ENCODE measurements around the gene ASAP2. TPM values are rescaled to one million over a fixed set of nuclear protein-coding genes. Genes with fewer than 3 reads are reported as not detected.
A peak's percentile ranks its signal among the peaks of the same experiment; 100 is the strongest.

ASAP2 gene
- total RNA-seq, 4 donors from 2014 or later: 22.0 to 54.6 (median 30.0) TPM

DNA sequence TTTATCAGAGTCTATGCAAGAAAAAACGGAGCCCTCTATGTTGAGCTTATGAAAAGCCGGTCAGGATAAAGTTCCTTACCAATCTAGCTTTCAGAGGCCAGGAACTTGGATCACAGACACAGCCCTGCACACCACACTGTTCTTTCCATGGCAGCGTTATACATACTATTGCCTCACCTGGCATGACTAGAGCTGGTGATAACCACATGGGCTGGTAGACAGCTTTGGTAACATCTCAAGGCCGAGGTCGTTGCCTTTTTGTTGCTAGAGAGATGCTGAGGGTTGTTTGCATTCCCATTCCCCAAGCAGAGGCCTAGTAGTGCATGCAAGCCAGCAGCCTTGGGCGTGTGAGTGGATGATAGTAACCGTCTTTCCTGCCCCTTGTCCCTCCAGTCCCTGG lies 138.7 kb downstream of the ASAP2 start:
- H3K27ac ChIP-seq: no peak overlapping the region
- WGBS: 96% methylated on average over 7 of the region's 7 CpGs

DNA sequence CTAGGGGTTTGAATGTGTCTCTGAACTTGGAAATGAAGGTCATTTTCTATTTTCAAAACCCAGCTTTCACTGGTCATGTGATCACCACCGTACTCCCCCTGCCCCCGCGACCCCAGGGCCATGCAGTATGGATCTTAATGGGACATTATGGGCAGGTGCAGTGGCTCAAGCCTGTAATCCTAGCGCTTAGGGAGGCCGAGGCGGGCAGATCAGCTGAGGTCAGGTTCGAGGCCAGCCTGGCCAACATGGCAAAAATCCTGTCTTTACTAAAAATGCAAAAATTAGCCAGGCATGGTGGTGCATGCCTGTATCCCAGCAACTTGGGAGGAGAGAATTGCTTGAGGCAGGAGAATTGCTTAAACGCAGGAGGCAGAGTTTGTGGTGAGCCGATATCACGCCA lies 139.4 kb downstream of the ASAP2 start:
- TF ChIP-seq POLR2A (IDR thresholded peaks at IDR 0.05) (no peak), POLR2AphosphoS5 (IDR thresholded peaks at IDR 0.05) (no peak), EP300 (IDR thresholded peaks at IDR 0.05) (no peak)
- TF ChIP-seq, protein P1, sequence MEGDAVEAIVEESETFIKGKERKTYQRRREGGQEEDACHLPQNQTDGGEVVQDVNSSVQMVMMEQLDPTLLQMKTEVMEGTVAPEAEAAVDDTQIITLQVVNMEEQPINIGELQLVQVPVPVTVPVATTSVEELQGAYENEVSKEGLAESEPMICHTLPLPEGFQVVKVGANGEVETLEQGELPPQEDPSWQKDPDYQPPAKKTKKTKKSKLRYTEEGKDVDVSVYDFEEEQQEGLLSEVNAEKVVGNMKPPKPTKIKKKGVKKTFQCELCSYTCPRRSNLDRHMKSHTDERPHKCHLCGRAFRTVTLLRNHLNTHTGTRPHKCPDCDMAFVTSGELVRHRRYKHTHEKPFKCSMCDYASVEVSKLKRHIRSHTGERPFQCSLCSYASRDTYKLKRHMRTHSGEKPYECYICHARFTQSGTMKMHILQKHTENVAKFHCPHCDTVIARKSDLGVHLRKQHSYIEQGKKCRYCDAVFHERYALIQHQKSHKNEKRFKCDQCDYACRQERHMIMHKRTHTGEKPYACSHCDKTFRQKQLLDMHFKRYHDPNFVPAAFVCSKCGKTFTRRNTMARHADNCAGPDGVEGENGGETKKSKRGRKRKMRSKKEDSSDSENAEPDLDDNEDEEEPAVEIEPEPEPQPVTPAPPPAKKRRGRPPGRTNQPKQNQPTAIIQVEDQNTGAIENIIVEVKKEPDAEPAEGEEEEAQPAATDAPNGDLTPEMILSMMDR (IDR thresholded peaks at IDR 0.05): no peak
- no peak overlapping the region for H3K4me3 ChIP-seq
- H3K27ac ChIP-seq: no peak overlapping the region
- DNase-seq (ENCODE audit: low spot score in 2 of 2): no peak
- H3K36me3 ChIP-seq: peaks cover 23% of the 10 kb centered on the region
- H3K27me3 ChIP-seq: no peaks in the 10 kb centered on the region
- peaks cover 8% of the 10 kb centered on the region for H3K4me1 ChIP-seq
- H3K9me3 ChIP-seq: no peaks in the 10 kb centered on the region
- 92% methylated on average over 10 of the region's 10 CpGs for whole genome bisulfite sequencing

More for the DNA sequence above, 138.7 kb downstream of the ASAP2 start:
- no peak for DNase-seq (ENCODE audit: low spot score in 2 of 2)
- Histone ChIP-seq H3K27me3 (no peaks in the 10 kb centered on the region), H3K4me3 (no peak overlapping the region), H3K4me1 (peaks cover 8% of the 10 kb centered on the region), H3K36me3 (peaks cover 23% of the 10 kb centered on the region), H3K9me3 (no peaks in the 10 kb centered on the region)
- TF ChIP-seq POLR2AphosphoS5 (IDR thresholded peaks at IDR 0.05): no peak
- TF ChIP-seq, protein P1 (IDR thresholded peaks at IDR 0.05): no peak
- no peak for TF ChIP-seq EP300 (IDR thresholded peaks at IDR 0.05)
- TF ChIP-seq POLR2A (IDR thresholded peaks at IDR 0.05): no peak

DNA sequence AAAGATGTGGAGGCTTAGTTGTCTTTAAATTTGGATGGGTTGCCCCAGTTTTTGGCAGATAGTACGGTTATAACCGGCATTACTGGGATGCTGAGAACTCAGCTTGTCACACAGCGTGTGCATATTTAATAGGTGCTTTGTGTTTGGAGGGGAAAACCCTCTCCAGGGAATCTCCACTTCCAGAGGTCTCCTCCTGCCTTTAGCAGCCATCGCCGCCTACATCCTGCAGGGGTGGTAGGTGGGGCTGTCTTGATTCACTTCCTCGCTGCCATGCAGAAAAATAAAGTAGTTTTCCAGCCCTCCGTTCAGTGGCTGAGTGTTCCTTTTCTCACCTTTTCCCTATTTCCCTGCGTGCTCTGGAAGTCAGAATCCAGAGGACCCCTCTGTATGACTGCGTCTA lies 140.3 kb downstream of the ASAP2 start:
- 83% methylated on average over 9 of the region's 9 CpGs for WGBS
- DNase-seq (ENCODE audit: low spot score in 2 of 2): no peak
- Histone ChIP-seq H3K27ac (peak overlapping the region; percentile 21), H3K4me3 (no peak overlapping the region), H3K4me1 (peaks cover 8% of the 10 kb centered on the region), H3K9me3 (no peaks in the 10 kb centered on the region), H3K27me3 (no peaks in the 10 kb centered on the region), H3K36me3 (peaks cover 28% of the 10 kb centered on the region)
- no peak for TF ChIP-seq POLR2AphosphoS5 (IDR thresholded peaks at IDR 0.05)
- no peak for TF ChIP-seq EP300 (IDR thresholded peaks at IDR 0.05)
- TF ChIP-seq, protein P1 (IDR thresholded peaks at IDR 0.05): no peak
- no peak for TF ChIP-seq POLR2A (IDR thresholded peaks at IDR 0.05)

DNA sequence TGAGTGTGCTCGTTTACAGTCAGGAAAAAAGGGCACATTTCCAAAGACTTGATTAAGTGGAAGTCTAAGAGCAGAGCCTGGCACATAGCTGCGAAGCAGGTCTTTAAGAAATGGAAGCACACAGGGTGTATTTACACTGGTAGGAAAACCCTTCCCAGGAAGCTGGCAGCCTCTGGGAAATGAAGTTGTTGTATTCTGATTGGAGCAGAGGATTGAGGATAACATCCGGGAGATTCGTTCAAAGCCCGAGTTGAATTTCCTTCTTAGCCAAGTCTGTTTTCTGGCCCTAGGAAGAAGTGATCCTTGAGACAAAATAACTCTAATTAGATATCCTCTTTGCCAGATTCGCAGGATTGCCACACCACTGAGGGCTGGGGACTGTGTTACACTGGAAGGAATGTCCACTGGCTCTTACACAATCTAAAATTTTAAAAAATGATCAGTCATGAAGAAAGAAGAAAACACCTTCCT lies 140.8 kb downstream of the ASAP2 start:
- H3K4me3 ChIP-seq: no peak overlapping the region
- H3K36me3 ChIP-seq: peaks cover 29% of the 10 kb centered on the region
- WGBS: 32% methylated on average over 6 of the region's 6 CpGs
- no peaks in the 10 kb centered on the region for H3K27me3 ChIP-seq
- peak; percentile 81 to 84 for DNase-seq (ENCODE audit: low spot score in 2 of 2)
- no peaks in the 10 kb centered on the region for H3K9me3 ChIP-seq
- TF ChIP-seq EP300 (IDR thresholded peaks at IDR 0.05) (no peak), POLR2AphosphoS5 (IDR thresholded peaks at IDR 0.05) (peak in 1 of 3 donors; percentile 58)
- peaks cover 8% of the 10 kb centered on the region for H3K4me1 ChIP-seq
- peak overlapping the region; percentile 55 for H3K27ac ChIP-seq

DNA sequence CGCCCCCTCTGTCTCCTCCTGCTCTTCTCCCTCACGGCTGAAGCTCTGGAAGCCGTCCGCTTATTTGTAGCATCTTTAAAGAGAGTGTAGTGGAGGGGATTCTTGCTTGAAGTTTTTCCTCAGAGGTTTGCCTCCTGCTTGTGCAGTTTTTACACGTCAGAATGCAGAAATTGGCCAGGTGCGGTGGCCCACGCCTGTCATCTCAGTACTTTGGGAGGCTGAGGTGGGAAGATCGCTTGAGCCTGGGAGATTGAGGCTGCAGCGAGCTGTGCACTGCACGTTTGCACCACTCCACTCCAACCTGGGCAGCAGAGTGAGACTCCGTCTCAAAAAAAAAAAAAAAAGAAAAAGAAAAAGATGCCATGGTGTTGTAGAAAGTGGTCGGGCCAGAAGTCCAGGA lies 147.7 kb downstream of the ASAP2 start:
- H3K9me3 ChIP-seq: no peaks in the 10 kb centered on the region
- H3K36me3 ChIP-seq: peaks cover 63% of the 10 kb centered on the region
- WGBS: 94% methylated on average over 12 of the region's 12 CpGs
- H3K27me3 ChIP-seq: no peaks in the 10 kb centered on the region
- TF ChIP-seq POLR2A (IDR thresholded peaks at IDR 0.05): no peak
- TF ChIP-seq, protein P1 (IDR thresholded peaks at IDR 0.05): no peak
- TF ChIP-seq EP300 (IDR thresholded peaks at IDR 0.05): no peak
- no peak for TF ChIP-seq POLR2AphosphoS5 (IDR thresholded peaks at IDR 0.05)
- H3K27ac ChIP-seq: no peak overlapping the region
- peaks cover 3% of the 10 kb centered on the region for H3K4me1 ChIP-seq
- no peak overlapping the region for H3K4me3 ChIP-seq
- DNase-seq (ENCODE audit: low spot score in 2 of 2): no peak

DNA sequence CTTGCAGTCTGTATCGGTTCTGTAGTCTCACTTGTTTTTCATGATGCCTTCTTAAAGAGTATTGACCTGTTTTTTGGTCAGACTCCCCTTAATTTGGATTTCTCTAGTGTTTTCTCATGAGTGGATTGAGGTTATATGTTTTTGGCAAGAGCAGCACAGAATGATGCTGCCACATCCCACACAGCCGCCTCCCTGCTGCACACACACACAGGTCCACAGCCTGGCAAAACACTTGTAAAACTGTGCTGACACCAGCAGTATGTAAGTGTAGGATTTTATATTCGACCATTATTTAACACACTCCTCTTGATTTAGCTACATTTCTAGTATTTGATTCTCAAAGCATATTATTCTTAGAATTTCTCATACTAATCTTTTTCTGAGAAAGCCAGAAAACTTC lies 148.7 kb downstream of the ASAP2 start:
- peaks cover 70% of the 10 kb centered on the region for H3K36me3 ChIP-seq

More for the DNA sequence above, 148.7 kb downstream of the ASAP2 start:
- TF ChIP-seq EP300 (IDR thresholded peaks at IDR 0.05) (no peak), POLR2AphosphoS5 (IDR thresholded peaks at IDR 0.05) (no peak), POLR2A (IDR thresholded peaks at IDR 0.05) (no peak)
- TF ChIP-seq, protein P1 (IDR thresholded peaks at IDR 0.05): no peak
- Histone ChIP-seq H3K4me1 (peaks cover 3% of the 10 kb centered on the region), H3K27me3 (no peaks in the 10 kb centered on the region), H3K9me3 (no peaks in the 10 kb centered on the region), H3K4me3 (no peak overlapping the region), H3K27ac (no peak overlapping the region)
- 74% methylated on average over 3 of the region's 3 CpGs for WGBS
- DNase-seq (ENCODE audit: low spot score in 2 of 2): no peak

Data from suprapubic skin (tissue), 4 donors.